Peyer's patch (tissue), 4 donors: ENCODE measurements around the gene PALLD.

Experiments used
- POLR2A ChIP-seq, 2 donors: fragments of 450-650 bp; IDR thresholded peaks; one replicate each; pipeline ENCODE4 v1.5.1; 2017; ENCODE audit warnings: antibody characterized with exemption in 2 of 2, mild to moderate bottlenecking in 2 of 2, moderate library complexity in 2 of 2
- TF ChIP-seq, protein P1 (sequence below), 6 experiments: fragments of 450-650 bp in 4 of 6; fragments of 200-600 bp in 2 of 6; sonication (generic) in 1 of 6; IDR thresholded peaks; one replicate each; pipeline ENCODE4 v1.5.1; 2017 to 2019; ENCODE audit warnings: antibody characterized with exemption in 6 of 6, mild to moderate bottlenecking in 3 of 6, moderate library complexity in 1 of 6

- TF ChIP-seq, protein P1, sequence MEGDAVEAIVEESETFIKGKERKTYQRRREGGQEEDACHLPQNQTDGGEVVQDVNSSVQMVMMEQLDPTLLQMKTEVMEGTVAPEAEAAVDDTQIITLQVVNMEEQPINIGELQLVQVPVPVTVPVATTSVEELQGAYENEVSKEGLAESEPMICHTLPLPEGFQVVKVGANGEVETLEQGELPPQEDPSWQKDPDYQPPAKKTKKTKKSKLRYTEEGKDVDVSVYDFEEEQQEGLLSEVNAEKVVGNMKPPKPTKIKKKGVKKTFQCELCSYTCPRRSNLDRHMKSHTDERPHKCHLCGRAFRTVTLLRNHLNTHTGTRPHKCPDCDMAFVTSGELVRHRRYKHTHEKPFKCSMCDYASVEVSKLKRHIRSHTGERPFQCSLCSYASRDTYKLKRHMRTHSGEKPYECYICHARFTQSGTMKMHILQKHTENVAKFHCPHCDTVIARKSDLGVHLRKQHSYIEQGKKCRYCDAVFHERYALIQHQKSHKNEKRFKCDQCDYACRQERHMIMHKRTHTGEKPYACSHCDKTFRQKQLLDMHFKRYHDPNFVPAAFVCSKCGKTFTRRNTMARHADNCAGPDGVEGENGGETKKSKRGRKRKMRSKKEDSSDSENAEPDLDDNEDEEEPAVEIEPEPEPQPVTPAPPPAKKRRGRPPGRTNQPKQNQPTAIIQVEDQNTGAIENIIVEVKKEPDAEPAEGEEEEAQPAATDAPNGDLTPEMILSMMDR (IDR thresholded peaks at IDR 0.05) = no peak
- no peak for TF ChIP-seq POLR2A (IDR thresholded peaks at IDR 0.05)
Measured at GRCh38 chr4:168928875-168929274, 432.0 kb downstream of the PALLD start.
